Anterior cingulate cortex (tissue), 58 donors: ENCODE results near the gene RNF217.
A peak's percentile ranks its signal among the peaks of the same experiment; 100 is the strongest.
"Not testable (repeated sequence)": the region's sequence is repeated elsewhere in the genome, so short reads cannot be mapped to it uniquely, and the experiment has no call there.

Experiments
- DNase-seq, 58 donors: peaks; one replicate each; lab custom pipeline; 2025; lab: John Stamatoyannopoulos, UW

Gene RNF217

DNA sequence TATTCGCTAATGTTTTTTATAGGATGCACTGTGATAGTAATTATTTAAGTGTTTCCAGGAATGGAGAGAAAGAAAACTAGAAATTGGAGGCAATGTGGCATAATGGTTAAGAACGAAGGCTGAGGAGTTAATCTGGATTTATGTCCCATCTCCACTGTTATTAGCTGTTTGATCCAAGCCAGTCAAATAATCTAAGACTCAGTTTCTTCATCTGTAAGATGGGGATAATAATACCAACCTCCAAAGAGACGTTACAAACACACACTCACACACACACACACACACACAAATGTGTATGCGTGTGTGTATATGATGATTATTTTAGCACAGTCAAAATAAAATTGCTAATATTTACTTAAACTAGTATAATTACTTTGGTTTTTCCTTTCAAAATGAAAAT is 154.5 kb downstream of the RNF217 start:
- no peak for DNase-seq

DNA sequence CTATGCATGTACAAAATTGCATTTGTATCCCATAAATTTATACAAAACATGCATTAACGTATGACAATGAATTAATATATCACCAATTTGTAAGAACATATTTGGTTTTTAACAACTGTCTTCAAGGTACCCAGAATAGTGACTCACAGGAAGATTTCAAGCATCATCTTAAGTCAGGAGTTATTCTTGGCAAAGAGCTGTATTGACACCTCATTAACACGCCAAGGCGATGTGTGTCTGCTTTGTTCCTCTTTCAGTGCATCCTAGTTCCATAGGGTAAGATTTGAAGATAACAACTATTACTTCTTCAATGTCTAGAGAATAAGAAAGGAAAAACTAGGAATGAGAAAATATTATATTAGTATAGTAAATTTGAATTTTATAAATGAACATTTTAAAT is 155.6 kb downstream of the RNF217 start:
- DNase-seq: no peak

GRCh38 chr6:125120054-125120590 is 157.9 kb downstream of the RNF217 start:
- no peak for DNase-seq

GRCh38 chr6:125121894-125122293 is 159.7 kb downstream of the RNF217 start:
- no peak for DNase-seq

DNA sequence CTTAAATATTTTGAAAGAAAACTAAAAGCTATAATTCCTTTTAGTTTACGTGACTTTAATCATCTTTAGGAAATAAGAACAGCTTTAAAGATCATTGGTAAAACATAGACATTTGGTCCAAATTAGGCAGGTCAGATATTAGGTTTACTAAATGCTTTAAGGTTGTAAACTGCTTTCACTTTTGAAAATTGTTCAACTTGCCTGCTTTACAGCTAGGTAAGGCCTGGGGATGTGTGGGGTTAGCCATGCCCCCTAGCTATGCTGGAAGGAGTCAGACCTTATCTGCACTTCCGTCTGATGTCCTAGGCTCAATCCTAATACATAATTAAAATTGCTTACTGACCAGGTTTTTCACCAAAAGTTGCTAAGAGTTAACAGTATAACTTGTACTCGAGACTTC is 160.8 kb downstream of the RNF217 start:
- no peak for DNase-seq

DNA sequence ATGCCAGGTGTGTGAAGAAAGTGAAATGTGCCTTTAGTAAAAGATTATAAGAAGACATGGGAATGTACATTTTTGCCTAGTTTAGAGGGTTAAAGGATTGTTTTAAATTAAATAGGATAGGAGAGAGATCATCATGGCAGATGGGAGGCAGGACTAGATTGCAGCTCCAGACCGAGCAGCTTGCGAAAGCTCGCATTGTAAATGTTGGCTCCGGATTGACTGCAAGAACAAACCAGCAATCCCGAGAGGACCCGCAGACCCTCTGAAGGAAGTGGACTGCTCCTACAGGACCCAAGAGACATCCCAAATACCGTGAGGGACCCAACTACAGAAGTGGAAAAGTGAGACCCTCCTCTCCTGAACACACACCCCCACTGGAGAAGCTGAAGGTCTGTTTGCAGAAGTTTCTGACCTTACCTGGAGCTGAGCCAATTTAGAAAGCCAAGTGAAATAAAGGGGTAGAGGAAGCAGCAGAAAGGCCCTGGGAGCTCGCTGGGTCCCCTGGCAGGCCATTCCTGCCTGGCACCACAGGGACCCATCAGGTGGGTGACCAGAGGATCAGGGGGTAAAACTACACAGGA is 161.3 kb downstream of the RNF217 start:
- no peak for DNase-seq

- DNase-seq: peak in 2 of 58 donors; percentile 3 to 4
Measured at GRCh38 chr6:125124049-125124669, 161.9 kb downstream of the RNF217 start.

DNA sequence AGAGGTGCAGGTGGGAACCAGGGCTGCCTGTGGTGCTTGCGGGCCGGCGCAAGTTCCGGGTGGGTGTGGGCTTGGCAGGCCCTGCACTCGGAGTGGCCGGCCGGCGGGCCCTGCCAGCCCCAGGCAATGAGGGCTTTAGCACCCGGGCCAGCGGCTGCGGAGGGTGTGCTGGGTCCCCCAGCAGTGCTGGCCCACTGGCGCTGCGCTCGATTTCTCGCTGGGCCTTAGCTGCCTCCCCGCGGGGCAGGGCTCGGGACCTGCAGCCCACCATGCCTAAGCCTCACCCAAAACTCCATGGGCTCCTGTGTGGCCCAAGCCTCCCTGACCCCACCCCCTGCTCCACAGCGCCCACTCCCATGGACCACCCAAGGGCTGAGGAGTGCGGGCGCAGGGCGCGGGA is 163.6 kb downstream of the RNF217 start:
- DNase-seq: not testable (repeated sequence)

GRCh38 chr6:125129354-125129753 is 167.1 kb downstream of the RNF217 start:
- DNase-seq: no peak

- DNase-seq: no peak
Measured at GRCh38 chr6:125132058-125132457, 169.8 kb downstream of the RNF217 start.

GRCh38 chr6:125136378-125136777 is 174.1 kb downstream of the RNF217 start:
- no peak for DNase-seq

- DNase-seq: no peak
Measured at GRCh38 chr6:125138083-125138482, 175.8 kb downstream of the RNF217 start.

- no peak for DNase-seq
Measured at GRCh38 chr6:125140808-125141207, 178.6 kb downstream of the RNF217 start.
